ENCODE data around the gene ZNF263.
A peak's percentile ranks its signal among the peaks of the same experiment; 100 is the strongest.
"Not testable (repeated sequence)": the region's sequence is repeated elsewhere in the genome, so short reads cannot be mapped to it uniquely, and the experiment has no call there.

The ZNF263 gene

GRCh38 chr16:3268294-3268693 is 15.0 kb upstream of the ZNF263 start:
- no peak for DNase-seq (ENCODE audit: low spot score)

GRCh38 chr16:3270718-3271117 is 12.6 kb upstream of the ZNF263 start:
- DNase-seq (ENCODE audit: low spot score): not testable (repeated sequence)

GRCh38 chr16:3271281-3271680 is 12.0 kb upstream of the ZNF263 start:
- DNase-seq (ENCODE audit: low spot score): not testable (repeated sequence)

- DNase-seq (ENCODE audit: low spot score): no peak
These were observed 8.8 kb upstream of the ZNF263 start for GRCh38 chr16:3274490-3274889.

GRCh38 chr16:3274947-3275346 is 8.3 kb upstream of the ZNF263 start:
- DNase-seq (ENCODE audit: low spot score): no peak

GRCh38 chr16:3276679-3277078 is 6.6 kb upstream of the ZNF263 start:
- no peak for DNase-seq (ENCODE audit: low spot score)

GRCh38 chr16:3281222-3281820 is 2.0 kb upstream of the ZNF263 start:
- no peak for DNase-seq (ENCODE audit: low spot score)

GRCh38 chr16:3282103-3282729 is 1.1 kb upstream of the ZNF263 start:
- peak; percentile 4 for DNase-seq (ENCODE audit: low spot score)

GRCh38 chr16:3283543-3284447 is 504 bp downstream of the ZNF263 start:
- no peak for DNase-seq (ENCODE audit: low spot score)

- no peak for DNase-seq (ENCODE audit: low spot score)
These were observed 1.8 kb downstream of the ZNF263 start for GRCh38 chr16:3285131-3285530.

GRCh38 chr16:3289998-3290673 is 6.8 kb downstream of the ZNF263 start:
- no peak for DNase-seq (ENCODE audit: low spot score)

GRCh38 chr16:3292604-3293003 is 9.3 kb downstream of the ZNF263 start:
- no peak for DNase-seq (ENCODE audit: low spot score)

GRCh38 chr16:3295209-3295608 is 11.9 kb downstream of the ZNF263 start:
- DNase-seq (ENCODE audit: low spot score): no peak

- no peak for DNase-seq (ENCODE audit: low spot score)
These were observed 12.5 kb downstream of the ZNF263 start for GRCh38 chr16:3295783-3296182.

- DNase-seq (ENCODE audit: low spot score): no peak
These were observed 21.1 kb downstream of the ZNF263 start for GRCh38 chr16:3304370-3304769.

GRCh38 chr16:3305109-3306068 is 22.1 kb downstream of the ZNF263 start, which contains the start of the genes TIGD7 and ZNF75A:
TIGD7 (minus strand) TSS chr16:3305430; CDS start chr16:3300614, 4,816 bp downstream.
ZNF75A (plus strand) TSS chr16:3305497; CDS start chr16:3308429, 2,932 bp downstream.
- peak; percentile 87 for DNase-seq (ENCODE audit: low spot score)

GRCh38 chr16:3306078-3306477 is 22.8 kb downstream of the ZNF263 start:
- no peak for DNase-seq (ENCODE audit: low spot score)

- DNase-seq (ENCODE audit: low spot score): no peak
These were observed 28.2 kb downstream of the ZNF263 start for GRCh38 chr16:3311496-3311895.

GRCh38 chr16:3317315-3317999 is 34.2 kb downstream of the ZNF263 start:
- DNase-seq (ENCODE audit: low spot score): no peak

GRCh38 chr16:3321816-3322215 is 38.5 kb downstream of the ZNF263 start:
- no peak for DNase-seq (ENCODE audit: low spot score)
